ENCODE data around the gene ZNF467.

ZNF467 gene

GRCh38 chr7:149750122-149750845 lies 23.1 kb downstream of the ZNF467 start:
- DNase-seq (ENCODE audit: low read depth, low spot score): no peak

- no peak for DNase-seq (ENCODE audit: low read depth, low spot score)
Observed at GRCh38 chr7:149748076-149748874, 25.1 kb downstream of the ZNF467 start.

- no peak for DNase-seq (ENCODE audit: low read depth, low spot score)
Observed at GRCh38 chr7:149743476-149744255, 29.7 kb downstream of the ZNF467 start.

GRCh38 chr7:149742075-149742701 lies 31.2 kb downstream of the ZNF467 start:
- peak; percentile 69 for DNase-seq (ENCODE audit: low read depth, low spot score)

GRCh38 chr7:149741629-149742028 lies 31.8 kb downstream of the ZNF467 start:
- DNase-seq (ENCODE audit: low read depth, low spot score): no peak

GRCh38 chr7:149736478-149737360 lies 36.7 kb downstream of the ZNF467 start:
- no peak for DNase-seq (ENCODE audit: low read depth, low spot score)

GRCh38 chr7:149735779-149736477 lies 37.5 kb downstream of the ZNF467 start:
- no peak for DNase-seq (ENCODE audit: low read depth, low spot score)

GRCh38 chr7:149735181-149735602 lies 38.2 kb downstream of the ZNF467 start:
- no peak for DNase-seq (ENCODE audit: low read depth, low spot score)

GRCh38 chr7:149734791-149735075 lies 38.7 kb downstream of the ZNF467 start:
- DNase-seq (ENCODE audit: low read depth, low spot score): no peak

GRCh38 chr7:149733924-149734790 lies 39.2 kb downstream of the ZNF467 start:
- DNase-seq (ENCODE audit: low read depth, low spot score): no peak

GRCh38 chr7:149733131-149733923 lies 40.1 kb downstream of the ZNF467 start:
- no peak for DNase-seq (ENCODE audit: low read depth, low spot score)

- DNase-seq (ENCODE audit: low read depth, low spot score): no peak
Observed at GRCh38 chr7:149732611-149733010, 40.8 kb downstream of the ZNF467 start.

GRCh38 chr7:149732111-149732561 lies 41.3 kb downstream of the ZNF467 start:
- DNase-seq (ENCODE audit: low read depth, low spot score): no peak

- DNase-seq (ENCODE audit: low read depth, low spot score): no peak
Observed at GRCh38 chr7:149731207-149731955, 42.0 kb downstream of the ZNF467 start.

GRCh38 chr7:149729983-149730801 lies 43.2 kb downstream of the ZNF467 start:
- no peak for DNase-seq (ENCODE audit: low read depth, low spot score)

GRCh38 chr7:149729586-149729982 lies 43.8 kb downstream of the ZNF467 start:
- no peak for DNase-seq (ENCODE audit: low read depth, low spot score)
